ENCODE results near the gene IFI35. TPM values are rescaled to one million over a fixed set of nuclear protein-coding genes. Genes with fewer than 3 reads are reported as not detected.
A peak's percentile ranks its signal among the peaks of the same experiment; 100 is the strongest.
"Not testable (repeated sequence)": the region's sequence is repeated elsewhere in the genome, so short reads cannot be mapped to it uniquely, and the experiment has no call there.

IFI35 gene
- total RNA-seq, 2 experiments from 2014 or later: 125 to 175 TPM

DNA sequence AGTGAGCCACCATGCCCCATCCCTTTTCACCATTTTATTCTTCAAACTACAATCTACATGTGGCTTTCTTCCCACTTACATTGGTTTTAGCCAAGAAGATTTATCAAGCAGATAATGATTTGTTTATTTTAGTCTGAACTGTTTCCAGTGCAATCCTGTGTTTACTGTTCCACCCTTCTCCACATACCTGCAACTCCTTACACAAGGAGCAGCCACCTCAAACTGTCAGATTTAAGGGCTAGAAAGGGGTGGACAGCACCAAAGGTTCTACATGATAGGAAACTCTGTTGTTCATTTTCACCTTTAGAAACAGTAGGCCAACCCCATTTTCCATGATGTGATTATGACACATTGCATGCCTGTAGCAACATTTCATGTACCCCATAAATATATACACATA is 24.3 kb upstream of the IFI35 start:
- Mint-ChIP-seq H3K4me1 (peaks cover 41% of the 10 kb centered on the region), H3K9me3 (ENCODE audit: low read depth) (no peaks in the 10 kb centered on the region), H3K27ac (peak overlapping the region; percentile 54), H3K27me3 (no peaks in the 10 kb centered on the region), H3K4me3 (peak overlapping the region; percentile 32), H3K36me3 (peaks cover 26% of the 10 kb centered on the region)
- CTCF ChIA-PET: interaction anchor here (0.7 to 2.3 kb wide), 2 partner anchors 15 to 502 kb away, joined by 4 to 8 read pairs; partner anchors contain the start of gene RPL27
- ATAC-seq: no peak
- no peak for DNase-seq

GRCh38 chr17:42985225-42985624 is 21.4 kb upstream of the IFI35 start:
- Mint-ChIP-seq H3K36me3 (peaks cover 44% of the 10 kb centered on the region), H3K4me1 (peaks cover 30% of the 10 kb centered on the region), H3K27ac (no peak overlapping the region), H3K9me3 (ENCODE audit: low read depth) (no peaks in the 10 kb centered on the region), H3K27me3 (no peaks in the 10 kb centered on the region), H3K4me3 (no peak overlapping the region)
- ATAC-seq: no peak
- DNase-seq: no peak
- CTCF ChIA-PET: interaction anchor here (2.7 kb wide), 1 partner anchor 13 kb away, joined by 12 read pairs; the partner anchor contains the start of gene RPL27

GRCh38 chr17:42989141-42989540 is 17.4 kb upstream of the IFI35 start:
- Mint-ChIP-seq H3K27me3 (no peaks in the 10 kb centered on the region), H3K27ac (no peak overlapping the region), H3K4me3 (no peak overlapping the region), H3K9me3 (ENCODE audit: low read depth) (no peaks in the 10 kb centered on the region), H3K36me3 (peaks cover 47% of the 10 kb centered on the region), H3K4me1 (peaks cover 13% of the 10 kb centered on the region)
- ATAC-seq (no peak), DNase-seq (no peak)
- CTCF ChIA-PET: no interaction called here

GRCh38 chr17:42989726-42990652 is 16.6 kb upstream of the IFI35 start:
- DNase-seq (no peak), ATAC-seq (no peak)
- no peak overlapping the region for H3K27ac Mint-ChIP-seq
- no peaks in the 10 kb centered on the region for H3K27me3 Mint-ChIP-seq
- H3K4me3 Mint-ChIP-seq: no peak overlapping the region
- CTCF ChIA-PET: interaction anchor here (0.6 kb wide), 1 partner anchor 182 kb away, joined by 3 read pairs; no protein-coding TSS in a partner anchor
- H3K4me1 Mint-ChIP-seq: peaks cover 7% of the 10 kb centered on the region
- H3K36me3 Mint-ChIP-seq: peaks cover 43% of the 10 kb centered on the region
- H3K9me3 Mint-ChIP-seq (ENCODE audit: low read depth): no peaks in the 10 kb centered on the region

DNA sequence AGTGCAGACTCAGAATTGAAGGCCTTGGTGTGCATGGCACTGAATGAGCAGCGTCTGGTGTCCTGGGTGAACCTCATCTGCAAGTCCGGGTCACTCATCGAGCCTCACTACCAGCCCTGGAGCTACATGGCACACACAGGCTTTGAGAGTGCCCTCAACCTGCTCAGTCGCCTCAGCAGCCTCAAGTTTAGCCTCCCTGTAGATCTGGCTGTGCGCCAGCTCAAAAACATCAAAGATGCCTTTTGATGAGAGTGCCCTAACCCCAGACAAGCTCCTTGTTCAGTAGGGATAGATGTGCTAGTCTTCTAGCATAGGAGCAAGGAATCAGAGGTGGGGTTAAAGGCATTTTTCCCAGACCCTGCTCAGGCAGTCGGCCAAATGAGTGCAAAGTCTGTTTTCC is 15.1 kb upstream of the IFI35 start:
- H3K4me3 Mint-ChIP-seq: no peak overlapping the region
- H3K4me1 Mint-ChIP-seq: no peaks in the 10 kb centered on the region
- H3K27ac Mint-ChIP-seq: no peak overlapping the region
- DNase-seq (no peak), ATAC-seq (no peak)
- peaks cover 35% of the 10 kb centered on the region for H3K36me3 Mint-ChIP-seq
- H3K27me3 Mint-ChIP-seq: no peaks in the 10 kb centered on the region
- H3K9me3 Mint-ChIP-seq (ENCODE audit: low read depth): no peaks in the 10 kb centered on the region
- CTCF ChIA-PET: no interaction called here

- CTCF ChIA-PET: no interaction called here
- Mint-ChIP-seq H3K27ac (no peak overlapping the region), H3K4me3 (no peak overlapping the region), H3K27me3 (no peaks in the 10 kb centered on the region), H3K4me1 (peaks cover 10% of the 10 kb centered on the region), H3K36me3 (peaks cover 29% of the 10 kb centered on the region), H3K9me3 (ENCODE audit: low read depth) (no peaks in the 10 kb centered on the region)
- no peak for ATAC-seq
- no peak for DNase-seq
Observed at GRCh38 chr17:42992872-42993271, 13.7 kb upstream of the IFI35 start.

DNA sequence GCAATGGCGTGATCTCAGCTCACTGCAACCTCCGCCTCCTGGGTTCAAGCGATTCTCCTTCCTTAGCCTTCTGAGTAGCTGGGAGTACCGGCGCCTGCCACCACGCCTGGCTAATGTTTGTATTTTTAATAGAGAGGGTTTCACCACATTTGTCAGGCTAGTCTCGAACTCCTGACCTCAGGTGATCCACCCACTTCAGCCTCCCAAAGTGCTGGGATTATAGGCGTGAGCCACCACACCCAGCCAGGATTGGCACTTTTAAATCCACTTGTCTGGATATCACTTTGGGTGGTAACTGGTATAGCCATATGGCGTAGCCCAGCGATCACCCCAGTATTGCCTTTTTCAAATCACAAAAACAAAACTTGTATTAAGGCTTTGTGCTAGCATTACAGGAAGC is 12.7 kb upstream of the IFI35 start:
- DNase-seq; H3K27me3 Mint-ChIP-seq; H3K4me3 Mint-ChIP-seq; ATAC-seq; CTCF ChIA-PET; H3K9me3 Mint-ChIP-seq (ENCODE audit: low read depth); H3K27ac Mint-ChIP-seq: not testable (repeated sequence)
- Mint-ChIP-seq H3K36me3 (peaks cover 29% of the 10 kb centered on the region), H3K4me1 (peaks cover 15% of the 10 kb centered on the region)

DNA sequence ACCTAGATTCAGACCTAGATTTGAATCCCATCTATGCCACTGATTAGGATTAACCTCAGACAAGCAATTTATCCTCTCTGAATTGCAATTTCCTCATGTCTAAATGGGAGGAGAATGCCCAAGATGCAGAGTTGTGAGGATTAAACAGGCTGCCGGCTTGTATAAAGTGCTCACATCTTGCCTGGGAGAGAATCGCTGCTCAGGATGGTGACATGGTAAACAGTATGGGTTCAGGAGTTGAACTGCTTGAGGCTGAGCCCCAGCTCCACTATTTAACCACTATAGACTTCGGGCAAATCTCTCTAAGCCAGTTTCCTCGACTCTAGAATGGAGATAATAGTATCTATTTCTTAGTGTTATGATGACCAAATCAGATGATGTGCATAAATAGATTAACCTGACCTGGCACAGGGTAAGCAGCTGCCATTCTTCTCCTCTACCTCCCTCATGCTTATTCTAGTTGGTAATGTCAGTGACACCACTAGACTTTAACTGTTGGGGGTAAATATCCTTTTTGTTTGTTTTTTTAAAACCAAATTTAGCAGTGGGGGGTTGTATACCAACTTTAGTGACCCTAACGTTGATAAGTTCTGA is 9.1 kb upstream of the IFI35 start:
- H3K4me1 Mint-ChIP-seq: peaks cover 36% of the 10 kb centered on the region
- peak overlapping the region; percentile 99 for H3K27ac Mint-ChIP-seq
- peak overlapping the region; percentile 100 for H3K4me3 Mint-ChIP-seq
- CTCF ChIA-PET: interaction anchor here (0.7 to 3.7 kb wide), 29 partner anchors 10 to 420 kb away, joined by 3 to 41 read pairs (median 4); partner anchors contain the start of genes AARSD1, AOC2, BECN1 and IFI35
- ATAC-seq: peak; percentile 1
- H3K36me3 Mint-ChIP-seq: peaks cover 35% of the 10 kb centered on the region
- H3K9me3 Mint-ChIP-seq (ENCODE audit: low read depth): no peaks in the 10 kb centered on the region
- H3K27me3 Mint-ChIP-seq: no peaks in the 10 kb centered on the region
- DNase-seq: no peak

GRCh38 chr17:42997984-42998938 is 8.3 kb upstream of the IFI35 start, which contains the start of gene RPL27:
Gene RPL27 (plus strand): TSS chr17:42998419. CDS start chr17:42998751, 332 bp downstream.
- ATAC-seq: peak; percentile 99
- peak; percentile 99 for DNase-seq
- H3K27me3 Mint-ChIP-seq: no peaks in the 10 kb centered on the region

DNA sequence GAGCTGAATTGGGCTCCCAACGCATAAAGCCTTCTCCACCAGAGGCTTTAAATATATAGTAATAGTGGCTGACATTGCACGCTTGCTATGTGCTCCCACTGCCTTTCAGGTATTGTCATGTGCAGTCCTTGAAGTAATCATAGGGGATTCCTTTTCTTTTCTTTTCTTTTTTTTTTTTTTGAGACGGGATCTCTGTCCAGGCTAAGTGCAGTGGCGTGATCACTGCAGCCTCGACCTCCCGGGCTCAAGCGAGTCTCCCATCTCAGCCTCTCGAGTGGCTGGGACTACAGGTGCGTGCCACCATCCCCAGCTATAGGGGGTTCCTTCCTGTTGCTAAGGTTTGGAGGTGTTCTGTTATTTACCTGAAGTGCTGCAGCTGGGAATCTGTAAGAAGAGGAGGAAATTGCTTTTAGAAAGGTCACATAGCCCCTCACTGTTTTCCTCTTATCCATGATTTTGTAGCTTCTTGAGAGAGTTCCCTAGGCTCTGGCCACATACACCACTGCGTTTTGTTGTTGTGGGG is 7.5 kb upstream of the IFI35 start:
- Mint-ChIP-seq H3K9me3 (ENCODE audit: low read depth) (no peaks in the 10 kb centered on the region), H3K27ac (peak overlapping the region; percentile 99), H3K4me3 (peak overlapping the region; percentile 100), H3K36me3 (peaks cover 47% of the 10 kb centered on the region), H3K27me3 (no peaks in the 10 kb centered on the region), H3K4me1 (peaks cover 38% of the 10 kb centered on the region)
- no peak for ATAC-seq
- CTCF ChIA-PET: interaction anchor here (1.5 to 3.7 kb wide), 10 partner anchors 9 to 421 kb away, joined by 4 to 41 read pairs (median 10); partner anchors contain the start of genes BECN1, IFI35, PSMC3IP and PTGES3L
- no peak for DNase-seq

More at GRCh38 chr17:42997984-42998938, 8.3 kb upstream of the IFI35 start, which contains the start of gene RPL27:
- H3K4me1 Mint-ChIP-seq: peaks cover 36% of the 10 kb centered on the region
- H3K27ac Mint-ChIP-seq: peak within 1 kb of the TSS; percentile 99
- CTCF ChIA-PET: interaction anchor here (0.7 to 3.7 kb wide), 33 partner anchors 10 to 420 kb away, joined by 3 to 41 read pairs (median 4); partner anchors contain the start of genes AARSD1, AOC2, BECN1 and IFI35
- no peaks in the 10 kb centered on the region for H3K9me3 Mint-ChIP-seq (ENCODE audit: low read depth)
- H3K4me3 Mint-ChIP-seq: peak within 1 kb of the TSS; percentile 100
- H3K36me3 Mint-ChIP-seq: peaks cover 41% of the 10 kb centered on the region

DNA sequence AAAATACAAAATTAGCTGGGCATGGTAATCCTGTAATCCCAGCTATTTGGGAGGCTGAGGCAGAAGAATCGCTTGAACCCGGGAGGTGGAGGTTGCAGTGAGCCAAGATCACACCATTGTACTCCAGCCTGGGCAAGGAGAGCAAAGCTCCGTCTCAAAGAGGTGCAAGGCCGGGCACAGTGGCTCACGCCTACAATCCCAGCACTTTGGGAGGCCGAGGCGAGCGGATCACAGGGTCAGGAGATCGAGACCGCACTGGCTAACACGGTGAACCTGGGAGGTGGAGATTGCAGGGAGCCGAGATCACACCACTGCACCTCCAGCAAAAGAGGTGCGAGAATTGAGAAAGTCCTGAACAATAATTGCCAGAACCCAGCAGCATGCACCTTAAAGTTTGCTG is 5.7 kb upstream of the IFI35 start:
- H3K4me1 Mint-ChIP-seq: peaks cover 41% of the 10 kb centered on the region
- ATAC-seq; CTCF ChIA-PET; H3K9me3 Mint-ChIP-seq (ENCODE audit: low read depth); DNase-seq; H3K27me3 Mint-ChIP-seq; H3K4me3 Mint-ChIP-seq: not testable (repeated sequence)
- H3K27ac Mint-ChIP-seq: peak overlapping the region; percentile 56
- H3K36me3 Mint-ChIP-seq: peaks cover 47% of the 10 kb centered on the region

- Mint-ChIP-seq H3K27me3 (no peaks in the 10 kb centered on the region), H3K9me3 (ENCODE audit: low read depth) (no peaks in the 10 kb centered on the region), H3K4me3 (no peak overlapping the region), H3K4me1 (peaks cover 35% of the 10 kb centered on the region), H3K27ac (peak overlapping the region; percentile 44), H3K36me3 (peaks cover 51% of the 10 kb centered on the region)
- no peak for ATAC-seq
- no peak for DNase-seq
- CTCF ChIA-PET: no interaction called here
Observed at GRCh38 chr17:43003542-43004172, 2.9 kb upstream of the IFI35 start.

Data from activated CD8-positive, alpha-beta memory T cell treated with anti-CD3 and anti-CD28 coated beads, Interleukin-2, amount 10 ng/mL, durations not matched to agents 7 days and 5 days (primary cell).